NCI-H2196 treated with DMSO at 0.1 percent for 48 hours (cell line): ENCODE data around the gene PRM3.

Experiments used
- DNase-seq: peaks from one replicate; lab custom pipeline; 2025; ENCODE audit not compliant: unreplicated experiment; lab: John Stamatoyannopoulos, UW

PRM3 gene

GRCh38 chr16:11259655-11260595, 13.5 kb downstream of the PRM3 start:
- DNase-seq, result no peak

GRCh38 chr16:11258553-11259492, 14.6 kb downstream of the PRM3 start:
- DNase-seq, result no peak

DNA sequence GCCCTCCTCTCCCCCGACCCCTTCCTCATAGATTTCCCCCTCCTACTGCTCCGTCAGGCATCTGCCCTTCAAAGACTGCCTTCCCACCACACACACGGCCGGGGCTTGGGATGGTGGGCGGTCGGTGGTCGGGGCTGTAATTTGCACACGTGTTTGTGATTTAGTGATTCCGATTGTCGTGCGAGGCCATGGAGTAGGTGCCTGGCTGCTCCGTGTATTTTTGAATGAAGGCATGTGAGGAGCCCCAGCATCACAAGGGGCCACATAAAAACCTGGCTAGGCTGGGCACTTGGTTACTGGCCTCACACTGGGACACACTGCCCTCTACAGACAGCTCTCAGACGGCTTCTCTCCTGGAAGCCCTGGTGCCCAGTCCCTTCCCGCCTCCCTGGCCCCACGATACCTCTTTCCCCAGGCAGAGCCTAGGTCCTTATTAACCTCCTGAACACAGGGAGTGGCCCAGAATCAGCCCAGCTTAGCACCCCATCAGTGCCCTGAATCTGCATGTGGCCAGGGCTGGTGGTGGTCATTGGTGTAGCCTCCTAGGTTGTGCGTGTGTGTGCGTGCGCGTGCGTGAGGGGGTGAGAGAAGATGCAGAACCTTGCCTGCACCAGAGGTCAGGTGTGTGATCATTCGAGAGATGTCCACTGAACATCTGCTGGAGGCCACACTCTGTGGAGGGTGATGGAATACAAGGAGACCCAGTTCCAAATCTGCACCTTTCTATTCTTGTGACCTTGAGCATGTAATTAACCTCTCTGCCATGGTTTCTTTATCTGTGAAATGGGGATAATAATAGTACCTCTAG, 16.1 kb downstream of the PRM3 start:
- peak; percentile 83 for DNase-seq

DNA sequence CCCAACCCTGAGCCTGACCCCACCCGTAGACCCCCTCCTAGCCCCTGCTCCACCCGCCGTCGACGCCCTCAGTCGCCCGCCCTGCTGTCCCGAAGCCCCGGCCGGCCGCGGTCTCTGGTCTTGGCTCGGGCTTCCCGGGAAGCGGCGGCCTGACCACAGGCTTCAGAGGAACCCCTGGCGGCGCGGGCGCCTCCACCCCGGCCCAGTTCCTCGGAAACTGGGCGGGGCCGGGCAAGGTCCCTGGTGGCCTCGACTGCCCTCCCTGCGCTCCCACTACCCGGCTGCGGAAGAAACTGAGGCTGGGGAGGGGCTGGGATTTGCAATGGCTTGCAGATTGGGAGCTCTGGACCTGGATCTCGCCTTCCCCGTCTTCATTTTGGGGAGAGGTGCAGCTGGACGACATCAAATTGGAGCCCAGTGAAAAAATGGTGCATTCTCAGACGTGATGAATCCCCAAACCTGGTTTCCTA, 16.7 kb downstream of the PRM3 start:
- no peak for DNase-seq

DNA sequence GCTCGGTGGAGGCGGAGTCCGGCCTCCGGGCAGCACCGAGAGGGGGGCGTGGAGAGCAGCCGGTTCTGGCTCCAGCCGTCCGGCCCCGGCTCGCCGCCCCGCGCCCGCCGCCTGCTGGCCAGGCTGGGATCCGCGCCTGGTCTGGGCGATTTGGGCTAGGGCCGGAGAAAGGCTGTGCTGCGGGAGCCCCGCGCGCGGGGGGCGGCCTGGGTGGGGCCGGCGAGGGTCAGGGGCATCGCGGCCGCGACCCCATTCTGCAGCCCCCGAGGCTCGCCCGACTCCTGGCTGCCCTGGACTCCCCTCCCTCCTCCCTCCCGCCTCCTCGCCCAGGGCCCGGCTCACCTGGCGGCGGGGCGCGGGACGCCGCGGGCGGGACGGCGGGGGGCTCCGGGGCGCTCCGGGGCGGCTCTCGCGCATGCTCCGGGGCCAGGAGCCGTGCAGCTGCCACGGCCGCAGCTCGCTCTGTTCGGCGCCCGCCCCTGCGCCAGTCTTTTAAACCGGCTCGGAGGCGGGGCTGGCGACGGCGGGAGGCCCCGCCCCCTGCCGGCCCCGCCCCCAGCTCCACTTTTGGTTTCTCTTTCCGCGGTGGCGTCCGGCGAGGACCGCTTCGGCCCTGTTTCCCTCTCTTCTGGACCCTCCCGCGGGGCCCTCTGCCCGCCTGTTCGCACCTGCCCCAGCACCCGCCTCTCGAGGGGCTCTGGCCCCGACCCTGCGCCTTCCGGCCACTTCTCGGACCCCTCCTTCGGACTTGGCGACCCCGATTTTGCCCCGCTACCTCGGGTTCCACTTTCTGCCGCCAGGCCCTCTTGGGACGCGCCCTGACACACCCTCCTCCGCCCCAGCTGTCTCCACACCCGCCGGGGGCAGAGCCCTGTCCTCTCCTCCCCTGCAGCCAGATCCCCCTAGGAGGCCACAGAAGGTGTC, 17.4 kb downstream of the PRM3 start, which contains the start of gene SOCS1:
SOCS1 (minus strand) TSS at position 468 of the 924 bp plus-strand sequence. CDS start 726 bp downstream, outside the sequence.
- DNase-seq, result peak; percentile 75

DNA sequence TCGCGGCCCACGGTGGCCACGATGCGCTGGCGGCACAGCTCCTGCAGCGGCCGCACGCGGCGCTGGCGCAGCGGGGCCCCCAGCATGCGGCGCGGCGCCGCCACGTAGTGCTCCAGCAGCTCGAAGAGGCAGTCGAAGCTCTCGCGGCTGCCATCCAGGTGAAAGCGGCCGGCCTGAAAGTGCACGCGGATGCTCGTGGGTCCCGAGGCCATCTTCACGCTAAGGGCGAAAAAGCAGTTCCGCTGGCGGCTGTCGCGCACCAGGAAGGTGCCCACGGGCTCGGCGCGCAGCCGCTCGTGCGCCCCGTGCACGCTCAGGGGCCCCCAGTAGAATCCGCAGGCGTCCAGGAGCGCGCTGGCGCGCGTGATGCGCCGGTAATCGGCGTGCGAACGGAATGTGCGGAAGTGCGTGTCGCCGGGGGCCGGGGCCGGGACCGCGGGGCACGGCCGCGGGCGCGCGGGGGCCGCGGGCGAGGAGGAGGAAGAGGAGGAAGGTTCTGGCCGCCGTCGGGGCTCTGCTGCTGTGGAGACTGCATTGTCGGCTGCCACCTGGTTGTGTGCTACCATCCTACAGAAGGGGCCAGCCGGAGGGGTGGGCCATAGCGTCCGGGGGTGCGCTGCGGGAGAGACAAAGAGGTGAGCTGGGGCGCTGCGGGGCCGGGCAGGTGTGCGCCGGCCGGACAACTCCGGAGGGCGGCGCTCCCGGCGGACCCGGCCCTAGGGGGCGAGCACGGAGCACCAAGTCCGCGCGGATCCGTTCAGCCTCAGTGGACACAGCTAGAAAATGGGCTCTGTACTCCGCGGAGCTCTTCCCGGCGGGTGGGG, 18.3 kb downstream of the PRM3 start:
- DNase-seq, result no peak

DNA sequence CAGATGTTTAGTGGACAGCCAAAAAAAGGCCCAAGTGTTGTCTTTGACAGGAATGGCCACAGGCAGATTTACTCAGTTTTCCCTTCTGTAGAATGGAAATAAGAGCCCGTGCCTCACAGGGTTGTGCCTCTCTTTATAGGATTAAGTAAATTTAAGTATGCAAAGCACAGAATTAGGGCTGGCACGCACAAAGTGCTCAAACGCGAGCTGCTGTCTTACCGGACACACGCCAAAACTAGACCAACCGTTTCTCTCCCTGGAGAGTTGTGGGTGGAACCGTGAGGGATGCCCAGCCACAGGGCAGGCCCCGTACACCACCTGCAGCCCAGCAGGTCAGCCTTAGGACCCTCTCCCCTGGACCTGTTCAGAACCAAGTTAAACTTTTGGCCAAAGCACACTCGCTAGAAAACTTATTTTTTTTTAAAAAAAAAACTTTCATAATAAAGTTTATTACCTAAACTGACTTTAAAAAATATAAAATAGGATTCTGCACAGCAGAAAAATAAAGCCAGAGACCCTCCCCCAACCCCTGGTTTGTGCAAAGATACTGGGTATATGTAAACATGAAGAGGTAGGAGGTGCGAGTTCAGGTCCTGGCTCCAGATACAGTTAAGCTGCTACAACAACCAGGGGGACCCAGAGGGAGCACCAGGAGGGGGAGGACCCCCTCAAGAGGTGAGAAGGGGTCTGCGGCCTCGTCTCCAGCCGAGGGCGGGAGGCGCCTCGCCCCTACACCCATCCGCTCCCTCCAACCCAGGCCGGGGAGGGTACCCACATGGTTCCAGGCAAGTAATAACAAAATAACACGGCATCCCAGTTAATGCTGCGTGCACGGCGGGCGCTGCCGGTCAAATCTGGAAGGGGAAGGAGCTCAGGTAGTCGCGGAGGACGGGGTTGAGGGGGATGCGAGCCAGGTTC, 19.2 kb downstream of the PRM3 start:
- no peak for DNase-seq

- no peak for DNase-seq
Observed at GRCh38 chr16:11253009-11253994, 20.1 kb downstream of the PRM3 start.

GRCh38 chr16:11252482-11252931, 20.9 kb downstream of the PRM3 start:
- DNase-seq, result no peak

DNA sequence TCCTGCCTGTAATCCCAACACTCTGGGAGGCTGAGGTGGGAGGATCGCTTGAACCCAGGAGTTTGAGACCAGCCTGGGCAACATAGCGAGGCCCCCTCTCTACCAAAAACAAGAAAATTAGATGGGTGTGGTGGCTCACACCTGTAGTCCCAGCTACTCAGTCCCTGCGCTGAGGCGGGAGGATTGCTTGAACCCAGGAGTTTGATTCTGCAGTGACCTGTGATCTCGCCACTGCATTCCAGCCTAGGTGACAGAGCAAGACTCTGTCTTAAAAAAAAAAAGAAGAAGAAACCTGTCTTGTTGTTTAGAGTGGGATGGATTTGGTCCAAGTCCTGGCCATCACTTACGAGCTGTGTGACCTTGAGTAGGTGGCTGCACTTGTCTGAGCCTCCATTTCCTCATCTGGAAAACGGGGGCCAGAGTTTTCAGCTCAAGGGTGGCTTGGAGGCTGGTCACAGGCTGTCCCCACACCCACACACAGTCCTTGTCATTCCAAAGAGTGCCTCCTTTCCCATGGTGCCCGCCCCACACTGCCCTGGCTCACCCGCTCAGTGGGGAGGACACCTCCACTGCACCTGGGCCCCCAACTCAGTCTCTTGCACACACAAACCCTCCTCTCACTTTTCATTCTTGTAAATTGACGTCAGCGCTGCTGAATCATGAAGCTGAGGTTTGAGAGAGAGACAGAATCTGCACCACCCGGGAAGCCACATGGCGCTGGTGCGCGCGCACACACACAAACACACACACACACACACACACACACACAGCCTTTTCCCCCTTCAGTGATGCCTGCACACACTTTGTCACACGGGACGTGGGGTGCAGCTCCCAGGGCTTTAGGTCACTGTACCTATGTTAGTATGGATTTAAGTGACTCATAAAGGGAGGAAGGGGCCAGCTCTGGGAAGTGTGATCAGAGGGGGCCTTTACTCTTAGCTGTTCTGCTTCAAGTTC, 21.6 kb downstream of the PRM3 start:
- no peak for DNase-seq

- no peak for DNase-seq
Observed at GRCh38 chr16:11250786-11251524, 22.5 kb downstream of the PRM3 start.

DNA sequence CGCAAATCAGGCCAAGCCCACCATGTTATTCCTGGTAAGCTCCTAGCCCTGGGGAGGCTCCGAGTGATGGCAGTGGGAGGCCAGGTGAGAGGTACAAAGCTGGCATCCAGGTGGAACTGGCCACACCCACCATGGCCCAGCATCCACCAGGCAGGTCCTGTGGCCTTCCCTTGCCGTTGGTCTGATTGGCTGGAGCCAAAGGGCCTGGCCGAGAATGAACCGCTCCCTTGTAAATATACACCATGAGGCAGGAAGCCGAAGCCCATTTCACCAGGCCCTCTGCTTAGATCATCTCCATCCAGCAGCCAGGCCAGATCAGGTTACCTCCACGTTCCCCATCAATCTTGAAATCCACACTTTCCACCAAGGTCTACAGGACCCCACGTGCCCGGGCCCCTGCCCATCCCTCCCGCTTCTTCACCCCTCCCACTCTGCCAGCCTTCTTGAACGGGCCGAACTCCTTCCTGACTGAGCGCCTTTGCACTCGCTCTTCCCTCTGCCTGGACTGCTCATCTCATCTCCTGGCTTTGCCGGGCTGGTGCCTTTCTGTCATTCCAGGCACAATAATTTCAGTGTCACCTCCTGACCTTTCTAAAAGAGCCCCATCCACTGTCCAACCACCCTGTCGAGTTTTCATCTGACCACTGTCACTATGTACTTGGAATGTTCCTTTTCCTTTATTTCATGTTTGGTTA, 23.2 kb downstream of the PRM3 start:
- DNase-seq, result peak; percentile 85

GRCh38 chr16:11249233-11250061, 24.0 kb downstream of the PRM3 start:
- DNase-seq, result no peak
